Right atrium auricular region (tissue), 2 donors: ENCODE measurements around the gene NEK6. TPM values are rescaled to one million over a fixed set of nuclear protein-coding genes. Genes with fewer than 3 reads are reported as not detected.
"Not testable (repeated sequence)": the region's sequence is repeated elsewhere in the genome, so short reads cannot be mapped to it uniquely, and the experiment has no call there.

Source experiments
- DNase-seq: peaks from one replicate; pipeline ENCODE4 v3.0.0-alpha.2; 2019; ENCODE audit warnings: low spot score
- H3K27ac ChIP-seq, 2 donors: fragments of 200-600 bp; sonication (generic); 1 replicate in 1 of 2; 2 replicates in 1 of 2; pipeline ENCODE4 v1.5.1; 2016 to 2019
- H3K27me3 ChIP-seq, 2 donors: fragments of 200-600 bp; sonication (generic); one replicate each; pipeline versions ENCODE4 v1.5.1 to v1.6.0; 2017 to 2019
- H3K36me3 ChIP-seq: fragments of 200-600 bp; sonication (generic); one replicate; pipeline ENCODE4 v1.5.1; 2016
- H3K4me1 ChIP-seq, 2 donors: fragments of 200-600 bp; sonication (generic); one replicate each; pipeline versions ENCODE4 v1.5.1 to v1.6.0; 2017 to 2019
- H3K4me3 ChIP-seq, 2 donors: fragments of 200-600 bp; sonication (generic); 1 replicate in 1 of 2; 2 replicates in 1 of 2; pipeline ENCODE4 v1.5.1; 2017 to 2019; ENCODE audit warnings: mild to moderate bottlenecking in 1 of 2, moderate library complexity in 1 of 2
- H3K9me3 ChIP-seq, 2 donors: fragments of 200-600 bp; sonication (generic); one replicate each; pipeline ENCODE4 v1.5.1; 2019
- total RNA-seq, 2 donors: library from RNA; depleted of rRNA; stranded (reverse); fragments of >200 nt; gene quantifications; one replicate each; pipeline ENCODE4 v1.1.0, GENCODE V29; 2016
- TF ChIP-seq, protein P1 (sequence below), 2 donors: fragments of 200-600 bp; sonication (generic); IDR thresholded peaks; one replicate each; pipeline ENCODE4 v1.5.1; 2019; ENCODE audit warnings: antibody characterized with exemption in 2 of 2

Gene NEK6
- total RNA-seq, 2 donors from 2014 or later: 9.2 to 9.7 TPM

DNA sequence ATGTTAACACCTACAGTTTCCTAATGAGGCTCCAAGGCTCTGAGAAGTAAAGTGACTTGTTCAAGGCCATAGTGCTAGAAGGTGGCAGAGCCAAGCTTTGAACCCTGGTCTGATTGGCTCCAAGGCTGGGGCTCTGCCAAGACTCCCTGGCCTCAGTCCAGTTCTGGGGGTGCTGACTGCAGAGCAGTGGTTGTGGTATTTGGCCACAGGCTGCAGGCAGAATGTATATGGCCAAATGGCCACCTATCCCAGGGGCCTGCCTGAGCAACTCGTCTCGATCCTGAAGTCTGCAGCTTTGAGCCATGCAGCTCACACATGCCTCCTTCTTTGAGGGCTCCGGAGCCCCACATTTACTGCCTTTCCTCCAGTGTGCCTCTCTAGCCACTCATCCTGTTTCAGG lies 9.7 kb upstream of the NEK6 start:
- Histone ChIP-seq H3K4me1 (peaks cover 0 to 15% of the 10 kb centered on the region in 2 donors), H3K4me3 (no peak overlapping the region), H3K27ac (no peak overlapping the region), H3K27me3 (no peaks in the 10 kb centered on the region), H3K36me3 (no peaks in the 10 kb centered on the region), H3K9me3 (no peaks in the 10 kb centered on the region)
- TF ChIP-seq, protein P1, sequence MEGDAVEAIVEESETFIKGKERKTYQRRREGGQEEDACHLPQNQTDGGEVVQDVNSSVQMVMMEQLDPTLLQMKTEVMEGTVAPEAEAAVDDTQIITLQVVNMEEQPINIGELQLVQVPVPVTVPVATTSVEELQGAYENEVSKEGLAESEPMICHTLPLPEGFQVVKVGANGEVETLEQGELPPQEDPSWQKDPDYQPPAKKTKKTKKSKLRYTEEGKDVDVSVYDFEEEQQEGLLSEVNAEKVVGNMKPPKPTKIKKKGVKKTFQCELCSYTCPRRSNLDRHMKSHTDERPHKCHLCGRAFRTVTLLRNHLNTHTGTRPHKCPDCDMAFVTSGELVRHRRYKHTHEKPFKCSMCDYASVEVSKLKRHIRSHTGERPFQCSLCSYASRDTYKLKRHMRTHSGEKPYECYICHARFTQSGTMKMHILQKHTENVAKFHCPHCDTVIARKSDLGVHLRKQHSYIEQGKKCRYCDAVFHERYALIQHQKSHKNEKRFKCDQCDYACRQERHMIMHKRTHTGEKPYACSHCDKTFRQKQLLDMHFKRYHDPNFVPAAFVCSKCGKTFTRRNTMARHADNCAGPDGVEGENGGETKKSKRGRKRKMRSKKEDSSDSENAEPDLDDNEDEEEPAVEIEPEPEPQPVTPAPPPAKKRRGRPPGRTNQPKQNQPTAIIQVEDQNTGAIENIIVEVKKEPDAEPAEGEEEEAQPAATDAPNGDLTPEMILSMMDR (IDR thresholded peaks at IDR 0.05): no peak
- no peak for DNase-seq

DNA sequence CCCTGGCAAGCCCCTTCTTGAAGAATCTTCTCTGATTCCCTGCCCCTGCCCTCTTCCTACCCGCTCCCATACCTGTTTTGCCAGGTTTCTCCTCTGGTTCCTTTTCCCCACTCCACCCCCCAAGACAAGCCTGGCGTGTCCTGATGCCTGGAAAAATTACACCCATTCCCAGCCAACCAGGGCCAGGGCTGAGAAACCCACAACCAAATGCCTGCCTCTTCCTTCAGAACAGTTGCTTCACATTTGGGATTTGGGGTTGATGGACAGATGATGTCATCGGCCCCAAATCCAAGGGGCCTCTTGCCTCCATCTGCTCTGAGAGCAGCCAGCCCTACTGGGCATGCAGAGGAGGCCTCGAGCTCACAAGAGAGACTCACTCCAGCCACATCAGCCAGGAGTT lies 8.8 kb upstream of the NEK6 start:
- Histone ChIP-seq H3K9me3 (no peaks in the 10 kb centered on the region), H3K4me1 (peaks cover 0 to 12% of the 10 kb centered on the region in 2 donors), H3K4me3 (no peak overlapping the region), H3K27ac (no peak overlapping the region), H3K27me3 (no peaks in the 10 kb centered on the region), H3K36me3 (no peaks in the 10 kb centered on the region)
- TF ChIP-seq, protein P1 (IDR thresholded peaks at IDR 0.05): no peak
- DNase-seq: no peak

DNA sequence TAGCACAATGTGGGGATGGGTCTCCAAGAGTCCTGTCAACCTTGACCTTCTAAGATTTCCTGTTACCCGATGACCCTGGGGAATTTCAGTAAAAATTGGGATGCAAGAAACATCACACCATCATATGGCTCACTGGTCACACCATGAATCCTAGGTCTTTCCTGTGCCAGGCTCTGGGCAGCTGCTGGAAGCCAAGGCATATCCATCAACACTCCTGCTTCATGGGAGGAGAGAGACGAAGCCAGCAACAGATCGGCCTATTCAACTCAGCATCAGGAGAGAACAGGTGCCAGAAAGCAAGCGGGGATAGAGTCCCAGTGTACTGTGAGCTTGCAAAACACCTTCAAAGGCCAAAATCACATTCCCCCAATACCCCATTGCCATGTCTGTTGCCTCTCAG lies 6.5 kb upstream of the NEK6 start:
- TF ChIP-seq, protein P1 (IDR thresholded peaks at IDR 0.05): no peak

DNA sequence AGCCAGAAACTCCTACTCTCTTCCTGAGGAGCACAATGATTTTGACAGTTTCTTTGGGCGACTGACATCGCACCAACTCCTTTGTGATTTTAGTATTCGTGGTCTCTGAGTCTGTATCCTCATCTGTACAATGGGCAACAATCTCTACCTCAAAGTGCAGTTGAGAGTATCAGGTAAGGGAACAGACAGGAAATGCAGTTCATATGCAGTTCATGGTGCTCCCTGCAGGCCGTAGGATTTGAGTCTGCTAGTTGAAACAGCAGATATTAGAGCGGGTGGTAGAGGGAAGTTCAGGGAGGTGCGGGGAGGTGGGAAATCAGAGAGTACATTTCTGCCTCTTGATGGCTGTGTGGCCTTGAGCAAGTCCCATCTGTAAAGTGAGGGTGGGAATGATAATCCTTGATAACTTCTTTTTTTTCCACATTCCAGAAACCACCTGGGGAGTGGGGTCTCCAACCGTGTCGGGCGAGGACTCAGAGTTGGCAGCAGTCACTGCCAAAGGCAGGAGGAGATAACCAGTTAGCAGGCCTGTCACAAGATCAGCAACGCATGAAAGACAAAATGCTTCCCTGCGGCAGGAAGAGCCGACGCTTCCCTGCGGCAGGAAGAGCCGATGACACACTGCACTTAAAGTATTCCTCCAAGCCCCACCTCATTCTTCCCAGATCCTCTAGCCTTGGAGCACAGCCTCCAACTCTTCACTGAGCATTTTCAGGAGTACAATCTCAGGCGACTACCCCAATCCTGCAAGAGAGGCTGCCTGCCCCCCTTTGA lies 6.0 kb upstream of the NEK6 start:
- TF ChIP-seq, protein P1 (IDR thresholded peaks at IDR 0.05): no peak
- H3K4me3 ChIP-seq: no peak overlapping the region
- H3K36me3 ChIP-seq: no peaks in the 10 kb centered on the region
- H3K4me1 ChIP-seq: peaks cover 0 to 12% of the 10 kb centered on the region in 2 donors
- H3K27ac ChIP-seq: no peak overlapping the region
- H3K9me3 ChIP-seq: no peaks in the 10 kb centered on the region
- DNase-seq: no peak
- H3K27me3 ChIP-seq: no peaks in the 10 kb centered on the region

More for the DNA sequence above, 6.5 kb upstream of the NEK6 start:
- H3K36me3 ChIP-seq: no peaks in the 10 kb centered on the region
- H3K27me3 ChIP-seq: no peaks in the 10 kb centered on the region
- no peak overlapping the region for H3K27ac ChIP-seq
- peaks cover 0 to 12% of the 10 kb centered on the region in 2 donors for H3K4me1 ChIP-seq
- H3K4me3 ChIP-seq: no peak overlapping the region
- no peaks in the 10 kb centered on the region for H3K9me3 ChIP-seq
- no peak for DNase-seq

DNA sequence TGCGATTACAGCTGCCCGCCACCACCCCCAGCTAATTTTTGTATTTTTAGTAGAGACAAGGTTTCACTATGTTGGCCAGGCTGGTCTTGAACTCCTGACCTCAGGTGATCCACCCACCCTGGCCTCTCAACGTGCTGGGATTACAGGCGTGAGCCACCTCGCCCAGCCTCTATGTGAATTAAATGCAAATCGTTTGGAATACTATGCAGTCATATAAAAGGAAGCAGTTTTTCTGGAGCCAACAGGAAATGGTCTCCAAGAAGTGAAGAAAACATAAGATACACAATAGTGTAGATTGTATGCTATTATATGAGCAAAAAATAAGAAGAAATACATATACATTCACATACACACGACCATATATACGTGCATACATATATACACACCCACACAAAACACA lies 4.9 kb upstream of the NEK6 start:
- not testable (repeated sequence) for H3K36me3 ChIP-seq, H3K4me3 ChIP-seq, H3K27me3 ChIP-seq, H3K9me3 ChIP-seq, DNase-seq, H3K27ac ChIP-seq
- H3K4me1 ChIP-seq: peaks cover 0 to 12% of the 10 kb centered on the region in 2 donors

DNA sequence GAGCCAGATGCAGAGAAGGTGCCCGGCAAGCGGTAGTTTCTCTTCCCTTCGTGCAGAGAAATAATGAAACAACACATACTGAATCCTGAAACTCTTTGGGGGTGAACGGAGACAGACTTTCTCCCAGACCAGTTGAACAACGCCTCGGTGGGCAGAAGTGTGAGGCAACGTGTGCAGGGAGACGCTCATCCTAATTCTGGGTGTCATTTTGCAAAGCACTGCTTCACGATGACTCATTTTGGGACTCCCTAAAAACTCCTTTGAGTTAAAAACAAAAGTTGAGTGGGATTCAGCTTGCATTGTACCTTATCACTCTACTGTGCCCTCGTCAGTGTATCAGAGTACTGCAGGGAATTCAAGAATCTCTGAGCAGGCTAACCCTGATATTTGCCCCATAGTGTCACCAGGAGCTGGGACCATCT lies 3.5 kb upstream of the NEK6 start:
- no peak overlapping the region for H3K27ac ChIP-seq
- H3K9me3 ChIP-seq: no peaks in the 10 kb centered on the region
- no peak overlapping the region for H3K4me3 ChIP-seq
- no peaks in the 10 kb centered on the region for H3K36me3 ChIP-seq
- DNase-seq: no peak
- H3K4me1 ChIP-seq: peaks cover 0 to 22% of the 10 kb centered on the region in 2 donors
- no peaks in the 10 kb centered on the region for H3K27me3 ChIP-seq
- TF ChIP-seq, protein P1 (IDR thresholded peaks at IDR 0.05): no peak
